ENCODE results near the gene CD46.
A peak's percentile ranks its signal among the peaks of the same experiment; 100 is the strongest.
"Not testable (repeated sequence)": the region's sequence is repeated elsewhere in the genome, so short reads cannot be mapped to it uniquely, and the experiment has no call there.

CD46 gene

DNA sequence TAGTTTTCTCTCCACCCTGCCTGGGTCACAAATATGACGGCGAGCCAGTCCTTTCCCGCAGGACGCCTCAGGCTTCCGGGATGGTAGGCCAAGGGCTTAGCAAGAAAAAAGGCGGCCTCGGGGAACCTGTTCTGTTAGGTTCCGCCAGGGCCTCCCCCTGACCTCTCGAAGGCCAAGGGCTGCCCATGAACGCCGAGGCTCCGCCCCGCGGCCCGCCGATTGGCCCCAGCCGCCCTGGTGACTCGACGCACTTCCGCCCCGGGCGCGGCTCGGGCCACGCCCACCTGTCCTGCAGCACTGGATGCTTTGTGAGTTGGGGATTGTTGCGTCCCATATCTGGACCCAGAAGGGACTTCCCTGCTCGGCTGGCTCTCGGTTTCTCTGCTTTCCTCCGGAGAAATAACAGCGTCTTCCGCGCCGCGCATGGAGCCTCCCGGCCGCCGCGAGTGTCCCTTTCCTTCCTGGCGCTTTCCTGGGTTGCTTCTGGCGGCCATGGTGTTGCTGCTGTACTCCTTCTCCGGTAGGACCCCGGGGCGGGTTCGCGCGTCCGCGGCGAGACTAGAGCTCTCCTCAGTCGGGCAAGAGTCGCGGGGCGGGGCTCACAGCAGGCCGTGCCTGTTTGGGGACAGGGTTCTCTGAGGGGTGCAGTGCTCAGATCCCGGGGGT is at the start of gene CD46:
CD46 (plus strand) TSS at position 265 of the 666 bp plus-strand sequence; CDS start at position 424, 159 bp downstream.
- peak; percentile 85 for DNase-seq

- DNase-seq: no peak
Measured at GRCh38 chr1:207702317-207702716, 49.5 kb upstream of the CD46 start.

DNA sequence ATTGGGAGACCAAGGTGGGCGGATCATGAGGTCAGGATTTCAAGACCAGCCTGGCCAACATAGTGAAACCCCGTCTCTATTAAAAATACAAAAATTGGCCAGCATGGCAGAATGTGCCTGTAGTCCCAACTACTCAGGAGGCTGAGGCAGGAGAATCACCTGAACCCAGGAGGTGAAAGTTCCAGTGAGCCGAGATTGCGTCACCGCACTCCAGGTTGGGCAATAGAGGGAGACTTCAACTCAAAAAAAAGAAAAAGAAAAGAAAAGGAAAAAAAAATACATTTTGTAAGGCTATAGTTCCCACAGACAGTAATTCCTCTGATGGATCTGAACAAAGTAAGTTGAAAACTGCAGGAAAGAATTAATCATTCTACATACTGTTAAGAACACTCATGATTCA is 48.1 kb upstream of the CD46 start:
- DNase-seq: no peak

DNA sequence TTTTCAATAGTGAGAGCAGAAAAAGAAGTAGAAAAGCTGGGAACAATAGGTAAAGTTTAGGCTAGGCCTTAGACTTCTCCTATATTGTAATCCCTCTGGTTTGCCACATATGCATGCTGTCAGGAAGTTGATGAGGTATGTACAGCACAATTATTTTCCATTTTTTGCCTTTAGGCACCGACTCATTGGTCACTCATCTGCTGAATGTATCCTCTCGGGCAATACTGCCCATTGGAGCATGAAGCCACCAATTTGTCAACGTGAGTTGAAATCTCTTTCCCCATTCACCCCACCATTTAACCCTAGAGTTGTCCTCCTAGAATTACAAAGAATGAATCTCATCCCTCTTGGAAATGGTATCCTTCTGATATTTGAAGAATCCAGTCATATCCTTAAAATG is 43.9 kb upstream of the CD46 start:
- not testable (repeated sequence) for DNase-seq

- DNase-seq: no peak
Measured at GRCh38 chr1:207711285-207711684, 40.6 kb upstream of the CD46 start.

GRCh38 chr1:207712701-207713100 is 39.2 kb upstream of the CD46 start:
- DNase-seq: not testable (repeated sequence)

DNA sequence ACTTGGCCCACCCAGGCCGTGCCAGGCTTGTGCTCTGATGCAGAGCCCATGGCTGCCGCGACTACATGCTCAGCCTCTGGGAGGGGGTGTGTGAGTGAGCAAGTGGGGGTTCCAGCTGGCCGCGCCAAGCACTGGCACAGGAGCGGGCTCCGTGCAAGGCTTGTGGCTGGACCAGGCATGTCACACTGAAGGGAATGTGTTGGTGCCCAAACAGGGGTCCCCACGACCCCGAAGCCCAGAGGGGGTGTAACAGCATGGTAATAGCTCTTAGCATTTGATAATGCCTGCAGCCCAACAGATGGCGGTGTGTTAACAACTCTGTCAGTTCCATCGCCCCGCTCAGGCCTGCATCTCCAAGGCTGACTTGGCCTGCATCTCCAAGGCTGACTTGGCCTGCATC is 38.3 kb upstream of the CD46 start:
- no peak for DNase-seq

DNA sequence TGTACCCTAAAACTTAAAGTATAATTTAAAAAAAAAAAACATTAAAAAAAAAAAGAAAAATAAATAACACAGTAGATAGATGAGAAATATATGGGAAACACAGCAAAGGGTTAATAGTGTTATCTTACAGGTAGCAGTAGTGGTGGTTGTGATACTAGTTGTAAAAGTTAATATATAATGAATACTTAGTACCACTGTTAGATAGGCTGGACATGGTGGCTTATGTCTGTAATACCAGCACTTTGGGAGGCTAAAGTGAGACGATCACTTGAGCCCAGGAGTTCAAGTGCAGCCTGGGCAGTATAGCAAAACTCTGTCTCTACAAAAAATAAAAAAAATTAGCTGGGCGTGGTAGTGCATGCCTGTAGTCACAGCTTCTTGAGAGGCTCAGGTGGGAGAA is 32.6 kb upstream of the CD46 start:
- DNase-seq: no peak

DNA sequence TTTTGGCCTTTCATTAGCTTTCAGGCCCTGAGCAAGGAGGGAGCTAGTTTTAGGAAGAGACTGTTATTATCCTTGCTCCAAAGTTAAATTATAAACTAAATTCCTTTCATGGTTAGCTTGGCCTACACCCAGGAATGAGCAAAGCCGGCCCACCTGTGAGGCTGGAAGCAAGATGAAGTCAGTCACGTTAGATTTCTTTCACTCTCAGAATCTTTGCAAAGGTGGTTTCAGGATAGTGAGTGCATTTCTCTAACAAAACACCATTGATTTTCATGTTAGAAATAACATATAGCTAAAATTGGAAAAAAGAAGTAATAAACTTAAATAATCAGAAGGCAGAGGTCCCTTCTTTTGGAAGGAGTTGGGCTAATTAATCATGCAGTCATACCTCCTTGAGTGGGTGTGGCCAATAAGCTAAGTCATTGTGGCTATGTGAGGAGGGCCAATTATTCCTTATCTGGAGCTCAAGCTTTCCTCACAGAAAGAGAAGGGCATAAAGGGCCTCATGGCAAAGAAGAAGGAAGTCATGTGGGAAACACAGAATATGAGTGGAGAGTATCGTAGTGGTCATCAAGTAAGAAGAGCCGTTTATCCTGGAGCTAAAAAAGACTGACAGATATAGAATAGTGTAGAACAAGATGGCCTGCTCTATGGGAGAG is 23.5 kb upstream of the CD46 start:
- DNase-seq: not testable (repeated sequence)

DNA sequence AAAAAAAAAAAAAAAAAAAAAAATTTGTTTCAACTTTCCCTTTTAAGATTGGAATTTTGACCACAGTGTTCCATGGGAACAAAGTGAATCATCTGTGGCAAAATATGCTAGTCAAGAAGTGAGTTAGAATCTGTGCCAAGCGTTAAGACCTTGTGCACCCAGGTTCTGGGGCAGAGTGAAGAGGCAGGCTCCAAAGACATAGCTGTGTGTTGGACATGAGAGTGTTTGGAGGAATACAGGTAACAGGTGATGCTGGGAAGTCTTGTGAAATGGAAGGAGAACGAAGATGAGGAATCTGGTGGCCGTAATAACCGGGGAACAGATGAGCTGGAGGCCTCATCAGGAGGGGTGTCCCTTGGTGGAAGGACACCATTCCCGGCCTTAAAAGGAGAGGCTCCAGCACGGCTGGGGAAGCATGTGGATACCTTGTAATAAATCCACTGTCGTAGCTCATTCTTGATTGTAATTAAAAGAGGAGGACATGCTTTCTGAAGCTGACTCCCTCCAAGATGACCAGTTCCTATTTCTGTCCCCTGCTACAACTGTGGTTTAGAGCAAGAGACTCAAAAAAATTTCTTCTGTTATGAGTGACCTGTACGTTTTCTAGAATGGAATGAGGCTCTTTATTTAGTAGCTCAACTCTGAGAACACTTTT is 14.2 kb upstream of the CD46 start:
- not testable (repeated sequence) for DNase-seq

GRCh38 chr1:207738158-207738659 is 13.6 kb upstream of the CD46 start:
- DNase-seq: not testable (repeated sequence)

GRCh38 chr1:207740207-207740606 is 11.6 kb upstream of the CD46 start:
- DNase-seq: no peak

GRCh38 chr1:207742850-207743555 is 8.9 kb upstream of the CD46 start:
- DNase-seq: no peak

GRCh38 chr1:207744000-207744534 is 7.8 kb upstream of the CD46 start:
- no peak for DNase-seq

DNA sequence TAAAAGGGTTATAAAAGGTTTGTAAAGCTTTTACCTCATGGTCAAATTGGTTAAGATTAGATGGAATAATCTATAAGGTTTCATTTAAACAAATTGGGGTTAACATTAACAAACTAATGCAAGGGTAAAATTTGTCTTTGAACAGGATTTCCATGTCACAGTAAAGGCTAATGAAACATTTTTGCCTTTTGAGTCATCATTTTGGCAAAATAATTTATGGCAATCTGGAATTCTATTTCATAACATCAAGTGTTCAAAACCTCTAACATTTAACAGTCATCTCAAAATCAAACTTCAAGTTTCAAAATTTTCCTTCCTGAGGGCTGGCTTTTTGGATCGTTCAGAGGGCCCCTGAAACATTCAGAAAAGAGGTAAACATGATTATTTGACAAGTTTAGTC is 6.6 kb upstream of the CD46 start:
- no peak for DNase-seq

GRCh38 chr1:207745839-207746767 is 5.8 kb upstream of the CD46 start:
- DNase-seq: no peak

DNA sequence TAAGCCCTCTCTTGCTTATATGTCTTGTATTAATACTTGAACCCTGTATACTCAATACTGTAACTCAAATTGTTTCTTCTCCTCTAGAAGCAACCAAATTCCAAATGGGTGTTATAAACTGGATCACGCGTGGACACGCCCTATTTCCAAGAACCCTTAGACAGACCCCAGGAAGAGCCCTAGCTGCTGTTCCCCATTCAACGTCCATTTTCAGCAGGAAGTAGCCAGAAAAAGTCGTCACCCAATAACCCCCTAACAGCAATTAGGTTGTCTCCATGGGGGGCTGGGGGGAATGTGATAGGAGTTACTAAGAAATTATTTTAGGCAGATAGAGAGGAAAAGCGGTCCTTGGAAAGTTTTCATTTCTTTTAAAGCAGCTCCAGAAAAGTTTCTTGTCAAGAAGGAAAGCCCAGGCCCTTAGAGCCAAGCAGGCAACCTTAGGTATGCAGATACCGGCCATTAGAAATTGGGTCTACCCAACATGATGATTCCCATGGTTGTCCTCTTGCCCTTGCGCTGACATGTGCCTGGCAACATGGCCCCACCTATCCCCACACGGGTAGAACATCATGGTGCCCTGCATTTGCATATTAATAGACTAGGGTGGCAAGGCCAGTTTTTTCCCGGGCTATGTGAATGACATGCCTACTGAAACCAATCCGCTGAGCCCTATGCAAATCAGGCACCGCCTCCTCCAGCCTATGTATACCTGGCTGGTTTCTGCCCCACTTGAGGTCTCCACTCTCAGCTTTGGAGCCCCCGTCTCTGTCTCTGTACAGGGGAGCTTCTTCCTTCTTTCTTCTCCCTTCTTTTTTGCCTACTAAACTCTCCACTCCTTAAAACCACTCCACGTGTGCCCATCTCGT is 4.0 kb upstream of the CD46 start:
- DNase-seq: no peak

DNA sequence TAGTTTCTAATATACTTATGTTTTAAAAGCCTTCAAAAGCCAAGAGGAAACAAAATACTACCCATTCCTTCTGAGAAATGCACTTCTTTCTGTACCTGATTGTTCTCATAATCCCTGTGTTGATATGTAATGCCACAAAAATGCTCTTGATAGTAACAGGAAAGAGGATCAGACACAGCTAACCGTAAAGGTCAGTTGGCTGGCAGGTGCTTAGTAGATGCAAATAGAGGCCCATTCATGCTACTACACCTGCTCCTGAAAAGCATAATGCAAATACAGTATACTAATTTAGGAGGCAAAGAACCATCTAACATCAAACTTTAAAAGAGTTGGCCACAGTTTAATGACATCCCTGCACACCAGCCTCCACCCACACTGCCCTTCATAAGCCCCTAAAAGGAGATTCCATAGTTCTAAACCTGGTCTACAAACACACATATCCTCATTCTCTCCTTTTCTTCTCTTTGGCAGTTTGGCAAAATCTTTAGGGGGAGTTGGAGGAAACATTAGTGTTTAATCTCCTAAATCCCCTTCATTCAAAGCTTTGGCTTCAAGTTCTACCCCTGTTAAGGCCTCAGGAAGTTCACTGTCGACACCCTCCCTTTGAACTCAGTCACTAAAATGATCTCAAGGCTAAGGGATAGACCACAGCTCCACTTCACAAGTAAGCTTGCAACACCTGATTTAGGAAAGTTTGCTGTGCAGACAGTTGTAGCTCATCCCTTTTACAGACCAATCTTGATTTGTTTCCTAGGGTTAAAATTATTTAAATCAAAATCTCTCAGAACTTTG is 2.9 kb upstream of the CD46 start:
- no peak for DNase-seq

GRCh38 chr1:207750631-207751305 is 1.1 kb upstream of the CD46 start:
- DNase-seq: no peak

- DNase-seq: not testable (repeated sequence)
Measured at GRCh38 chr1:207751463-207751789, 428 bp upstream of the CD46 start.

All from GOT3 (cell line).